GM10248 (cell line): ENCODE results near the gene ECPAS.
"Not testable (repeated sequence)": the region's sequence is repeated elsewhere in the genome, so short reads cannot be mapped to it uniquely, and the experiment has no call there.

Source experiments
- CTCF ChIA-PET: fragments of 300-600 bp; sonication (Branson Sonifier 250); formaldehyde crosslinking; extraction: SDS; loops from one replicate; lab custom pipeline; 2021; ENCODE audit warnings: antibody characterized with exemption; lab: Yijun Ruan, JAX
- POLR2A ChIA-PET: fragments of 350-650 bp; sonication (Branson Sonifier 250); formaldehyde crosslinking; extraction: SDS; loops from one replicate; lab custom pipeline; 2020; ENCODE audit warnings: antibody characterized with exemption; lab: Yijun Ruan, JAX
- DNase-seq: peaks from one replicate; pipeline ENCODE4 v3.0.0; 2012; ENCODE audit errors: extremely low spot score
- CTCF ChIP-seq: IDR thresholded peaks from 2 replicates; pipeline ENCODE4 v1.5.1; 2012; ENCODE audit warnings: mild to moderate bottlenecking, low read depth; ENCODE audit errors: extremely low read depth, missing control alignments, control extremely low read depth

Gene ECPAS

GRCh38 chr9:111412280-111412679 lies 71.9 kb downstream of the ECPAS start:
- DNase-seq = no peak
- POLR2A ChIA-PET = no interaction called here
- CTCF ChIA-PET = interaction anchor here (2.1 kb wide), 1 partner anchor 8 kb away, joined by 4 read pairs; no protein-coding TSS in a partner anchor

GRCh38 chr9:111411266-111411665 lies 72.9 kb downstream of the ECPAS start:
- ChIA-PET CTCF (interaction anchor here (0.7 to 2.1 kb wide), 4 partner anchors 9 to 150 kb away, joined by 3 to 4 read pairs (median 4); no protein-coding TSS in a partner anchor), POLR2A (no interaction called here)
- no peak for TF ChIP-seq CTCF
- DNase-seq = no peak

More at GRCh38 chr9:111412280-111412679, 71.9 kb downstream of the ECPAS start:
- no peak for TF ChIP-seq CTCF

DNA sequence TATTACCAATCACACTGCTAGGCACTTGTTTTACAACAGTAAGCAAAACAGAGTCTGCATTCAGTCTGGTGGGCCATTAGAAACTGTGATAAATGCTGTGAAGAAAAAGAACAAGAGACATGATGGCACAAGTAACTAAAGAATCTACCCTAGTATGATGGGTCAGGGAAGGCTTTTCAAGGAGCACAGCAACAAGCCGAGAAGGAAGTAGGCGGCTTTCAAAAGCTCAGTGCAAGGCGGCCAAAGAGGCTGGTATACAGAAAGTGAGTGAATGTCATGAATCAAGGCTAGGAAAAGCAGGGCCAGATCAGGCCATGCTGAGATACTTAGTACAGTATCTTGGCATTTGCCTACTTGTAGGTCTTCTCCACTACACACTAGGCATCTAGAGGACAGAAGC lies 76.4 kb downstream of the ECPAS start:
- no peak for TF ChIP-seq CTCF
- DNase-seq = no peak
- POLR2A ChIA-PET = no interaction called here
- CTCF ChIA-PET = interaction anchor here (0.9 kb wide), 1 partner anchor 9 kb away, joined by 4 read pairs; no protein-coding TSS in a partner anchor

- DNase-seq = no peak
- ChIA-PET POLR2A (no interaction called here), CTCF (no interaction called here)
- TF ChIP-seq CTCF = no peak
Observed at GRCh38 chr9:111405701-111406100, 78.5 kb downstream of the ECPAS start.

- CTCF ChIA-PET, POLR2A ChIA-PET, DNase-seq: not testable (repeated sequence)
Observed at GRCh38 chr9:111401486-111401885, 82.7 kb downstream of the ECPAS start.

- no peak for TF ChIP-seq CTCF
- CTCF ChIA-PET = interaction anchor here (0.7 to 1.1 kb wide), 2 partner anchors 10 to 16 kb away, joined by 3 read pairs; no protein-coding TSS in a partner anchor
- POLR2A ChIA-PET = no interaction called here
- no peak for DNase-seq
Observed at GRCh38 chr9:111400564-111400898, 83.7 kb downstream of the ECPAS start.

DNA sequence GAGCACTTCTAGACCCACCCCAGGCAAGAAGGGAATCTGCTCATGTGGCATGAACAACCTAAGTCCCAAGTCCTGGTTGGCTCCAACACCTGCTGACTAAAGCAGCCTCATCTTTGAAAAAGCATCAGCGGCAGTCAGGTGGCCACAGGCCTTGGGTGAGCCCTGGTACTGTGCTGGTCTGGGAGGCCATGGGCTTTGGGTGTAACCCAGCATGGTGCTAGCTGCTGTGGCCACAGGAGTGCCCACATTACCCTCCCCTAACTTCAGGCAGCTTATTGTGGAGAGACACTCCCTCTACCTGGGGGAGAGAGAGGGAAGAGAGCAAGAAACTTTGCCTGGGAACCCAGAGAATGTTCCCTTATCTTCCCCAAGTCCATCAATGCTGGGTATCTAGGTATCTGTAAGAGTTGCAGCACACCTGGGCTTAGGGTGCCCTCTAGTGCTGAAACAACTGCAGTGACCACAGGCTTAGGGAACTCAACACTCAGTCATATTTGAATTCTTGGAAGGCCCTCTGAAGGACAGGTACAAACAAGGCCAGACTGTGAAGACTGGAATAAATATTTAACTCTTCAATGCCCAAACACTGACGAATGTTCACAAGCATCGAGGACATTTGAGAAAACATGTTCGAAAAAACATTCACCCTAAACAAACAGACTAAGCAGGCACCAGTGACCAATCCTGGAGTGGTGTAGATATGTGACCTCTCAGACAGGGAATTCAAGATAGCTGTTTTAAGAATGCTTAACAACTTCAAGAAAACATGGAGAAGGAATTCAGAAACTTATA lies 84.2 kb downstream of the ECPAS start:
- TF ChIP-seq CTCF = no peak
- ChIA-PET POLR2A (no interaction called here), CTCF (interaction anchor here (0.7 to 1.1 kb wide), 2 partner anchors 11 to 15 kb away, joined by 3 read pairs; no protein-coding TSS in a partner anchor)
- no peak for DNase-seq
